ENCODE data around the gene CYSLTR2.
"Not testable (repeated sequence)": the region's sequence is repeated elsewhere in the genome, so short reads cannot be mapped to it uniquely, and the experiment has no call there.

Gene CYSLTR2

GRCh38 chr13:48667136-48667535, 13.4 kb downstream of the CYSLTR2 start:
- no peak for DNase-seq (ENCODE audit: low read depth)
- no peak overlapping the region for H3K4me3 ChIP-seq (ENCODE audit: low read depth, low read length)
- TF ChIP-seq CTCF (IDR thresholded peaks at IDR 0.05; ENCODE audit: control insufficient read depth, extremely low read depth, insufficient read depth), result no peak

- not testable (repeated sequence) for DNase-seq (ENCODE audit: low read depth); H3K4me3 ChIP-seq (ENCODE audit: low read depth, low read length)
Observed at GRCh38 chr13:48671421-48671820, 17.7 kb downstream of the CYSLTR2 start.

- no peak for TF ChIP-seq CTCF (IDR thresholded peaks at IDR 0.05; ENCODE audit: control insufficient read depth, extremely low read depth, insufficient read depth)
- H3K4me3 ChIP-seq (ENCODE audit: low read depth, low read length), result no peak overlapping the region
- DNase-seq (ENCODE audit: low read depth), result no peak
Observed at GRCh38 chr13:48675247-48675646, 21.5 kb downstream of the CYSLTR2 start.

- no peak overlapping the region for H3K4me3 ChIP-seq (ENCODE audit: low read depth, low read length)
- no peak for DNase-seq (ENCODE audit: low read depth)
- no peak for TF ChIP-seq CTCF (IDR thresholded peaks at IDR 0.05; ENCODE audit: control insufficient read depth, extremely low read depth, insufficient read depth)
Observed at GRCh38 chr13:48678316-48678715, 24.6 kb downstream of the CYSLTR2 start.

- no peak overlapping the region for H3K4me3 ChIP-seq (ENCODE audit: low read depth, low read length)
- no peak for DNase-seq (ENCODE audit: low read depth)
- TF ChIP-seq CTCF (IDR thresholded peaks at IDR 0.05; ENCODE audit: control insufficient read depth, extremely low read depth, insufficient read depth), result no peak
Observed at GRCh38 chr13:48679941-48680680, 26.4 kb downstream of the CYSLTR2 start.

GRCh38 chr13:48680756-48681392, 27.1 kb downstream of the CYSLTR2 start:
- TF ChIP-seq CTCF (IDR thresholded peaks at IDR 0.05; ENCODE audit: control insufficient read depth, extremely low read depth, insufficient read depth), result no peak

GRCh38 chr13:48681905-48682304, 28.2 kb downstream of the CYSLTR2 start:
- H3K4me3 ChIP-seq (ENCODE audit: low read depth, low read length), result no peak overlapping the region
- no peak for TF ChIP-seq CTCF (IDR thresholded peaks at IDR 0.05; ENCODE audit: control insufficient read depth, extremely low read depth, insufficient read depth)
- DNase-seq (ENCODE audit: low read depth), result no peak

More at GRCh38 chr13:48680756-48681392, 27.1 kb downstream of the CYSLTR2 start:
- no peak for DNase-seq (ENCODE audit: low read depth)
- no peak overlapping the region for H3K4me3 ChIP-seq (ENCODE audit: low read depth, low read length)
